Dedifferentiated amniotic fluid mesenchymal stem cell (primary cell): ENCODE results near the gene CCDC171.
"Not testable (repeated sequence)": the region's sequence is repeated elsewhere in the genome, so short reads cannot be mapped to it uniquely, and the experiment has no call there.

Source experiments
- DNase-seq: peaks from one replicate; pipeline ENCODE4 v3.0.0-alpha.2; 2016; ENCODE audit errors: extremely low spot score

Gene CCDC171

DNA sequence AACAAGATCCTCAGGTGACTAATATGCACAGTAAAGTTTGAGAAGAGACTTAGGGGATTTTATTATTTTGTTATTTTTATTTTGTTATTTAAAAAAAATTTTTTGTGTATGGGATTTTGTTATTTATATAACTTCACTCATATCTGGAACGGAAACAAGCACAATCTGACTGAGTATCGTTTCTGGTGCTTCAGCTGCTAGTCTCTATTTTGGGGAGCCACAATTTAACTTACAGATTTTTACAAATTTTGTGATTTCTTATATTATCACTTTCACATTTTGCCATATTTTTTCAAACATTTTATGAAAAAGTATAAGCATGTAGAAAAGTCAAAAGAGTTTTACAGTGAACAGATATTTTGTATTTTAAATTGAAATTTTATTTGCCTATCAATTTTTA lies 208.7 kb downstream of the CCDC171 start:
- no peak for DNase-seq

DNA sequence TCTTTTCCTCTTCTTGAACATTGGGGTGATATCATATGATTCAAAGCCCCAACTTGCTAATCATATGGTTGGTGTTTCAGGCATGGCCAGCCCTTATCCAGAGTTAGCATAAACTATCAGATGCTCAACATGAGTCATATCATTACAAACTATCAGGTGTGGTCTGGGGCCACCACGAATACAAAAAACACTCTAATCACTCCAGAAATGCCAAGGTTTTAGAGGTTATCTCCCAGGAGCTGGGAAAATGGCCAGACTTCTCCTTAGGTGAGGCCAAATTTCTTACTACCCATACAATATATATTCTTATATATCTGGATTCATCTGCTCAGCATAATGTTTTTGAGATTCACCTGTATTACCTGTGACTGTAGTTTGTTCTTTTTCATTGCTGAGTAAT lies 210.5 kb downstream of the CCDC171 start:
- DNase-seq = no peak

DNA sequence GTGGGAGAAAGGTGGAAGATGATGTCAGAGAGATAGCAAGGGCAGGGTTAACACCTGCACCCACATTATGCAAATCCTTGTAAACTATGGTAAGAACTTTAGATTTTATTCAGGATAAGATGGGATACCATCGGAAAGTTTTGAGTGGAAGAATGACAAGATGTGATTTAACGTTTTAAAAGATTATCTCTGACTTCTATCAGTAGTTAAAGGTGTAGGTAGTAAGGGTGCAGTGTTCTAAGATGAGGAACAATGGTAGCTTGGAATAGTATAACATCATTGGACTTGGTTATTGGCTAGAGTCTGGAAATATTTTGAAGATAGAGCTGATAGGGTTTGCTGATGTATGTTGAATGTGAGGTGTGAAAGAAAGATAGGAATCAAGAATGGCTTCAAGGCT lies 211.3 kb downstream of the CCDC171 start:
- DNase-seq = no peak

DNA sequence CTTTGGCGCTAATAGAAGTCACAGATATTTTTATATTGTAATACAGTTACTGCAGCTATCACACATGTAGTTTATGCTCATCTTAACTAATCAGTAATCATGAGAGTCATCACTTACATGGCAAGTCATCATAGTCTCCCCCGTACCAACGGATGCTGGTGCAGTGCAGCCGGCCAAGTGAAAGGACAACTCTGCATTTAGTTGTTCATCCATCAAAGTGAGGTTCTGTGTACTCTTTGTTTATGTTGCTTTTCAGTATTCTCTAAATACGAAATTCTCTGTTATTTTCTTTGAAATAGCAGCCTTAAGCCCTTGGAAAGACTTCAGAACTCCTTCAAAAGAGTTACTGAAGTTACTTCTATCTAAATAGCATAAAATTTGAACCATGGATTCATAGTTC lies 216.7 kb downstream of the CCDC171 start:
- DNase-seq = no peak

DNA sequence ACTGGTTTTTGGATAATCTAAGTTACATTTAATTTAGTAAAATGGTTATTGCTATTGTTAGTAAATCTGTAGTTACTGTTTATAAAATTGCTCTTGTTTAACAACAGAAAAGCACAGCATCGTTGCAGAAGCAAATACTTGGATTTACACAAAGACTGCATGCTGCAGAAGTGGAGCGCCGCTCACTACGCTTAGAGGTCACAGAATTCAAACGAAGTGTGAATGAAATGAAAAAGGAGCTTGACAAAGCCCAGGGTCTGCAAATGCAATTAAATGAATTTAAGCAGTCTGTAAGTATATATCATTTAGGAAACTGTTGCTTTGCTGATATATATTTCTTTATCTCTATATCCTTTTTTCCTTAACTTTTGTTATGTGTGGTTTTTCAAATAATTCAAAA lies 226.0 kb downstream of the CCDC171 start:
- no peak for DNase-seq

DNA sequence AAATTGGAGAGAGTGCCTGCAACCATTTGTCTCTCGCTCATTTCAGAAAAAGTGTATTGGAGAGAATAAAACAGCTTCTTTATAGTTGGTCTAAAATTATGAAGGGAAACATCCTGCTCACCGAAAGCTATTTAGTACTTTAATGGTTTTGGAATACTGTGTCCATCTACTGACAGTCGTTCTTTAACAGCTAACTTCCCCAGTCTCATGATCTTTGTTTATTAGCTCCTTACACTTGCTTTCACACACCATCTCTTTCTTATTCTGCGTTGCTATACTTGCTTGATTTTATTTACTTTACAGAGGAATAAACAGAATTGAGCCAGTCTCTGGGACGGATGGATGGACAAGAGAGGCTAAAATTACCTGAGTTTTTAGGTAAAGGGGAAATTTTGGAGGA lies 229.3 kb downstream of the CCDC171 start:
- DNase-seq = no peak

DNA sequence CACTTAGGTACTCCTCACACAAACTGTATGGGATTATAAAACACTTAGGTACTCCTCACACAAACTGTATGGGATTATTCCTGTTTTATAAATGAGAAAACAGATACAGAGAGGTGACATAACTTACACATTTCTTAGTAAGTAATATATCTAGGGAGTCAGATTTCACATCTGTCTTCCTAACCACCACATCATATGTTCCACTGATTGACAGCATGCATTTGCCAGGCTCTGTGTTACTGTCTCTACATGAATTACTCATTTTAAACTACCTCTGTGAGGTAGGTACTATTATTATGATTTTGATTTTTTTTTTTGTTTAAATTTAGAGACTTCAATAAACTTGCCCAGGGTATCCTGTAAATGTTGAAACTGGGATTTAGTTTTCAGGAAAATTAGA lies 232.7 kb downstream of the CCDC171 start:
- DNase-seq = no peak

DNA sequence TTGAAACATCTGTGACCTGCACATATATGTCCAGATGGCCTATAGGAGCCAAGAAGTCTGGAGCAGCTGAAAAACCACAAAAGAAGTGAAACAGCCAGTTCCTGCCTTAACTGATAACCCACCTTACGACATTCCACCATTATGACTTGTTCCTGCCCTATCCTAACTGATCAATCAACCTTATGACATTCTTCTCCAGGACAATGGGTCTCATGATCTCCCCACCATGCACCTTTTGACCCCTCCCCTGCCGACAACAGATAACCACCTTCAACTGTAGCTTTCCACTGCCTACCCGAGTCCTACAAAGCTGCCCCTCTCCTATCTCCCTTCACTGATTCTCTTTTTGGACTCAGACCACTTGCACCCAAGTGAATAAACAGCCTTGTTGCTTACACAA lies 233.8 kb downstream of the CCDC171 start:
- no peak for DNase-seq

DNA sequence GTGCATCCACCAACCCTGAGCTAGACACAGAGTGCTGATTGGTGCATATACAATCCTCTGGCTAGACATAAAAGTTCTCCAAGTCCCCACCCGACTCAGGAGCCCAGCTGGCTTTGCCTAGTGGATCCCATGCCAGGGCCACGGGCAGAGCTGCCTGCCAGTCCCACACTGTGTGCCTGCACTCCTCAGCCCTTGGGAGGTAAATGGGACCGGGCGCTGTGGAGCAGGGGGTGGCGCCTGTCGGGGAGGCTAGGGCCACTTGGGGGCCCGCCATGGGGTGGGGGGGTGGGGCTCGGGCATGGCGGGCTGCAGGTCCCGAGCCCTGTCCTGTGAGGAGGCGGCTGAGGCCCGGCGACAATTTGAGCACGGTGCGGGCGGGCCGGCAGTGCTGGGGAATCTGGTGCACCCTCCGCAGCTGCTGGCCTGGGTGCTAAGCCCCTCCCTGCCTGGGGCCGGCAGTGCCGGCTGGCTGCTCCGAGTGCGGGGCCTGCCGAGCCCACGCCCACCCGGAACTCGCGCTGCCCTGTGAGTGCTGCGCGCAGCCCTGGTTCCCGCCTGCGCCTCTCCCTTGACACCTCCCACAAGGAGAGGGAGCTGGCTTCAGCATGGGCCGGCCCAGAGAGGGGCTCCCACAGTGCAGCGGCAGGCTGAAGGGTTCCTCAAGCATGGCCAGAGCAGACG lies 257.5 kb downstream of the CCDC171 start:
- not testable (repeated sequence) for DNase-seq

DNA sequence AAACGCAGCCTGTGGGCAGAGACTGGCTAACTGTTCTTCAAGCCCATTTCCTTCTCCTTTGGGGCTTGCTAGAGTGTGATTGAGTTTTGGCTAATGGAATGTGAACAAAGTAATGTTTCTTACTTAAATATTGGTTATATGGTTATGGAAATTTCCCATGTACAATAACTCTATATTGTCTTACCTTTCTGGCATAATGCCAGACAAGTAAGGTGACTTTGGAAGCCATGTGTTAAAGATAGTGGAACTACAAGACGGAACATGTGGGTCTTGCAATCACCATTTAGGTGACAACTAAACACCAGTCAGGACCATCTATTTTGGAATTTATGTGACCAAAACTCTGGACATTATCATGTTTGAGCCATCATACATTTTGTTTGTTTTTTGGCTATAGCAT lies 260.2 kb downstream of the CCDC171 start:
- DNase-seq = no peak

DNA sequence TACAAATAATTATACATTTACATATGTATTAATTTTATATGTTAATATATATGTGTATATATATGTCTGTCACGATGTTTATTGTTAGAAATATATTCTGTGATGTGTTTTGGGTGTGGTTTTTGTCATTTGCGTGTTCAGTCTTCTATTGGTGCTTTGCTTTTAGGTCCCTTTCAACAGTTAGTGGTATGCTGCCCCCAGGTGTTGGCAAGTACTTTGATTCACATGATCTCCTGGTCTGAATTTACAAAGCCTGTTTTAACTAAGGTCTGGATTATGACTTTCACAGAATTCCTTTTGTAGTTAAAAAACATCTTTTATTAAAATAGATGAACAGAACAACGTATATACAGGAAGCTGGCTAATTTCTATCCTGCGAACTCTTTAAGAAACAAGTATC lies 271.5 kb downstream of the CCDC171 start:
- DNase-seq = no peak

DNA sequence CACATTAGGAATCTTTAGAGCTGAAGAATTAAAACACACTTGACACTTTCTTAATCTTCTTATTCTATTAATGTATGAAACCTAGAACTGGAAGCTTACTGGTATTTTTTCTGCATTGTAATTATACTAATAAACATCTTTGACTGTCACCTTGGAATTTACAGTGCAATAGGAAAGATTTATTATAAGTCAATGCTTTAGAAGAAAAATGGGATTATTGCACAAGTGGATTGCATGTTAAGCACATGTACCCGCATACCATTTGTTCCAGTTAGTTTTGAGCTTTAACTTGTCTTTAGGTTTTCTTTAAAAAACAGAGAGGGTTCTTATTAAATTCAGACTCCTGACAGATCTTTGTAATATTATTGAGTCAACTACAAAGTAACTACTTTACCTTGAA lies 278.5 kb downstream of the CCDC171 start:
- DNase-seq = no peak

DNA sequence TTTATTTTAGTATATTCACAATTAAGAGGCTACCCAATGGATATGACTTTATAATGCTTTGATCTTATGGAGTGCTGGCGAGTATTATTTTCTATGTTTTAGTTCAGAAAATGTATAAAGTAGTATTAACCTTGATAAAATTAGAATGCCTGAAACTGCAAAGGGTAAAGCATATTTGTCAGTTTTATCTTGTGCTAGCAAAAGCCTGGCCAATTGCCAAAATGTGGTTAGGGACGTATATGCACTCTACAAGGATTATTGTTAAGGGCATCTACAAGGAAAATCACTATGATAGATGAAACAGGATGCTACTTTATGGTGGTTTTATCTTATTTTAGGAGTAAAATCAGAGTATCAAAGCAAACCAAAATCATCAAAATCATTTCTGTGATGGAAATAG lies 281.7 kb downstream of the CCDC171 start:
- no peak for DNase-seq

DNA sequence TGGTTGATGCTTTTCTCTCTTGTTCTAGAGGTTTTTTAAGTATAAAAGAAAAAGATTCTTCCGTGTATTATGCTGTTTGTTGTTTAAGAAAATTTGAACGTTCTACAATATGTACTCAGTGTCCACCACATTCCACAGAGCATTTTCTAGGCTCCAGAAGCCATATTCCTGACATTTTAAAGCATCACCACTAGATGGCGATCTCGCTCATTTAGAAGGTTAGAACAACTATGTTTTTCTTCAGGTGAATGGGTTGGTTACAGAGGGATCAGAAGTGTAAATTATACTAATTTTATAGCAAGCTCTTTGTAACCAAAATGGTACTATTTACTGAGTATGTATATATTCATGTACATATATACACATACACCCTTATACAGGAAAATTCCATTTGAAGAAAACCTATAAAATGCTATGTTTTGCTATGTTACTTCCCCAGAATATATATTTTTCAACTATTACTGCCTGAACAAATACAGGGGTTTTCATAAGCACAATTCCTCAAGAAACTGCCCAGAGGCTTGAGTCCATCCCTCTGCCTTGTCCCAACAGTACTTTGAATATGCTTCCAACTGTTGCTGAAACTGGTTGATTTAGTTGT lies 284.3 kb downstream of the CCDC171 start:
- DNase-seq = peak; percentile 48

DNA sequence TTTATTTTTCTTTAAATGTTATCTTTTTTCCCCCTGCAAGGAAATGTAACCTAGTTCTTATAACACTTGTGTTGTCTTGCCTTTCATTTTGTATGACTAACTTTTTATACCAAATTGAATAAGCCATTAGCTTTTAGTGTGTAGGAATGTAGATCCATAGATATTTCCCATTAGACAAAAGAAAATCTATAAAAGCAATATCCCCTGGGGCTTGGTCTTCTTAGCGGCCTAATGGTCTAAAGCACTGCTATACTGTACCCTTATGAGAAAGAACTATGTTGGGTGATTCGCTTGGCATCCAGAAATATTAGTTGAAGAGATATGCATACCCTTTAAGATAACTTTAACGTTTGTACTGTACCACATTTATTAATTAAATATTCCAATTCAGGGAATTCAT lies 289.2 kb downstream of the CCDC171 start:
- DNase-seq = no peak

DNA sequence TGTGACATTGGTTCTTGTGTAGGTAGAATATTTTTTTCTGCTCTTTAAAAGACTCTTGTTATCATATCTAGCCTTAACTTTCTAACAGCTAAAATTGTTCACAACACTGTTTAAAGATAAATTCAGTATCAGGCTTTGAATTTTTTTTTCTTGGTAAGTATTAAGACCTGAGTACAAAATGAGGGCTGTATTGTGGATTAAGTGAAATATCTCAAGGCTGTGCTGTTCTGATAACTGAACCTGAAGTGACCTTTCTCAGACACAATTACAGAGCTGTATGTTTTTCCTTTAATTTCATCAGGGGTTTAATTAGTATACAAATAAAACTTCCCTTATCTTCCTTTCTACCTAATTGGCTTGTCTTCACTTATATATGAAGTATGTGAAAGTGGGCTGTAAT lies 290.5 kb downstream of the CCDC171 start:
- no peak for DNase-seq

DNA sequence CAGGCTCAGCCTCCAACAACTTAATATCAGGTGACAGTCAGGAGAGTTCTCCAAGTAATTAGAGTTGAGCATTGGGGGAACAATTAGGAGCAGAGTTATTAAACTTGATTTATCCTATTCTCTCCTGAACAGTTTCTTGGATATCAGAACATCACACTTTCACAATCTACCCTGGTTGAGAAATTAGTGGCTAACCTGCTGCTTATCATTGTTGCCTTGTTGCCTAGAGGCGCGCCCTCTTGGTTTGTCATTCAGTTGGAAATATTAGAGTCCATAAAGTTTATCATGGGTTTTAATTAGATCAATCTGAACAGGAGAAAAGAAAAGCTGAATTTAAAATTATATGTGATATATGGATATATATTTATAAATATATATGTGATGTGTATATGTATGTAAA lies 291.1 kb downstream of the CCDC171 start:
- DNase-seq = no peak

DNA sequence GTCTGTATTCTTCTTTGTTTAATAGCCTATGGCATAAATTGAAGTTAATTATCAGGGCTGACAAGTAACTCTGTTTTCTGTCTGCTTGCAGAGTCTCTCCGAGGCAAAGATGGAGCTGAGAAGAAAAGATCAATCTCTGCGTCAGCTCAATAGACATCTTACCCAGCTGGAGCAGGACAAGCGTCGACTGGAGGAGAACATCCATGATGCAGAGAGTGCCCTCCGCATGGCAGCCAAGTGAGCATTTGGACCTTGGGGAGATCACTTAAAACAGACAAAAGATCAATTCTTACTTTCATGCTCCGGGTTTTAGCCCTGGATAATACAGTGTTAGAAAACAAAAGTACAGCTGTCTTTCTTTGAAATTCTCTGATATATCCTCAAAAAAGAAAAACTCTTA lies 293.8 kb downstream of the CCDC171 start:
- no peak for DNase-seq

DNA sequence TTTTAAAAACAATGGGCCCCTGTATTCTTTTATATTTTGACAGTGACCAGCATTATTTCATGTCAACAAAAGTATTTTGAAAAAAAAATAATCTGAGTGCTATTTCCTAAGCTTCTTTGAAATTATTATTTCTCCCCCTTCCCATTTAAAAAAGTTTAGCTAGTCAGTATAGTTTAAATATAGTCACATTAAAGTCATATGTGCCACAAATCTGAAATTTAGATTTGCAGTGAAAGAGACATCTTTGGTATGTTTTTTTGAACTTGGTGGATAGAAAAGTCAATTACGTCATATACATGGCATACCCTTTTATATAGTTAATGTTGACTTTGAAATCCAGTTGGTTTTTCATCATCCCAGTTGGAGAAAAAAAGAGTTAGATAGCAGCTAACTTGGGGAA lies 297.0 kb downstream of the CCDC171 start:
- DNase-seq = no peak

DNA sequence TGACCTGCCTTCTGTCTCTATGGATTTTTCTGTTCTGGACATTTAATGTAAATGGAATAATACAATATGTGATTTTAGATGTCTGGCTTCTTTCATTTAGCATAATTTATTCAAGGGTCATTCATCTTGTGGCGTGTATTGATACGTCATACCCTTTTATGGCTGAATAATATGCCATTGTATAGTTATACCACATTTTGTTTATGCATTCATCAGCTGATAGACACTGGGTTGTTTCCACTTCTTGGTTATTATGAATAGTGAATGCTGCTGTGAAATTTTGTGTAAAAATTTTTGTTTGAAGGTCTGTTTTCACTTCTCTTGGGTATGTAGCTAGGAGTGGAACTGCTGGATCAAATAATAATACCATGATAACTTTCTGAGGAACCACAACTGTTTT lies 298.9 kb downstream of the CCDC171 start:
- DNase-seq = no peak

DNA sequence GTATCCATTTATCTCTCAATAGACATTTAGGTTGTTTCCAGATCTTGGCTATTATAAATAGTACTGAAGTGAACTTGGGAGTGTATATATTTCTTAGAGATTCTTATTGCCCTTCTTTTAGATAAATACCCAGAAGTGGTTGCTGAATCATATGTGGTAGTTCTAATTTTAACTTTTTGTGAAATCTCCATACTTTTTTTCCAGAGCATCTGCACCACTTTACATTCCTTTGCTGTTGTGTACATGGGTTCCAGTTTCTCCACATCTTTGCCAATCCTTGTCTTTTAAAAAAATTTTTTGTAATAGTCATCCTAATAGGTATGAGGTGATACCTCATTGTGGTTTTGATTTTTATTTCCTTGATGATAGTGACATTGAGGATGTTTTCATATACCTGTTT lies 303.7 kb downstream of the CCDC171 start:
- DNase-seq = no peak

DNA sequence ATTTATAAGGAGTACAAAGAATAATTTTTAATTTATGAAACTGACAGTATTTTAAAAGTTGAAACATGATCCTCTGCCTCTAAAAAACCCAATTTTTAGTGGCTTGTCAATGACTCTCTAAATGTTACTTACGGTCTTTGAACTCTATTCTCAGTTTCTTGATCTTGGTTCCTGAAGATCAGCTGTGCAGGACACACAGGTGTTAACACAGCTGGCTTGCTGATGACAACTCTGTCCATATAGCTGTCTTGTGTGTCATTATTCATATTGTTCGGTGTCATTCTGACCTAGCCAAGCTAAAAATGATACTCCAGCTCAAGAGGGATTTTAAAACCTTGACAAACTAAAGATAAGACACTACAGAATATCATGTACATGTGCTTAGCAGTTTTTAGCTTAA lies 314.5 kb downstream of the CCDC171 start:
- no peak for DNase-seq

DNA sequence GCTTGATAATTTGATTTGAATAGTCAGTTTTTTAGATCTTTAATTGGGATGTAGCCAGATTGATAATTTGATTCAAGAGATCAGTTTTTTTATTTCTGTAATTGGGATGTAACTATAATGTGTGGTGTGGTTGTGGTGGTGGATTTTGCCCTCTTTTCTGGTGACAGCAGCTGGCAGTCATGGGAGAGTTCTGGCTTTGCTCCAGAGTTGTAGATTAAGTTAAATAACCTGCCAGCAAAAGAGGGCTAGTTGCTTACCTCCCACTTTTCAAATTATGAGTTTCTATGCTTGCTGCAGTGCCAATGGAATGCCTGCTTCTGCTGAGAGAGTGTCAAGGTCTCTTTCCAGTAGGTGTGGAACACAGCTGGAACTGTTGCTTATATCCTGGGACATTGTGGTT lies 315.1 kb downstream of the CCDC171 start:
- DNase-seq = no peak

DNA sequence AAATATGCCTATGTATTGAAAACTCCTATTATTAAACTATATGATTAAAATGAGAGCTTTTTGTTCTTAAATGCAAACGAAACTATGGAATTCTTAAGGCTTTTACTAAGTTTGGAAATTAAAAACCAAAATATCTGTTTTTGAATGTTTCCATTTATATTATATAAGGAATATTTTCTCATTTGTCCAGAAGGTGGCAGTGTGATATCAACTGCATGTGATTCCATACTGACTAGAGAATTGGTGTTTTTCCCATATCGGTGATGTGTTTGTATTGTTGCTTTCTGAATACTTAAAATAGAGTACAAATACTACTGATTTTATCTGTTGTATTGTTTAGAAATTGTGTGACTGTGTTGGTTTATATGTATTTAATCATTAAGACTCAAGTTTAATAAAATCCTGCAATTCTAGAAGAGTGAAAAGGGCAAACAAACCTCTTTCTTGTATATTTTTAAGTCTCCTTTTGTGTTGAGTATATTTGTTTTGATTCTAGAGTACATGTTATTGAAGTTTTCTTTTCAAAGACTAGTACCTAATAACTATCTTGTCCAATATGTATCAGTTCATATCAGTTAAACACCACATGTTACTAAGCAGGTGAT lies 320.8 kb downstream of the CCDC171 start:
- DNase-seq = peak; percentile 77
